Measurements from ENCODE around the gene KRTAP10-12.
"Not testable (repeated sequence)": the region's sequence is repeated elsewhere in the genome, so short reads cannot be mapped to it uniquely, and the experiment has no call there.

Gene KRTAP10-12

GRCh38 chr21:44666401-44667320 is 30.3 kb upstream of the KRTAP10-12 start, which contains the start of gene KRTAP12-2:
TSS of gene KRTAP12-2 (minus strand) at chr21:44666927. CDS start at chr21:44666886, 41 bp downstream.
- no peak for DNase-seq (ENCODE audit: low read depth)
- H3K4me3 ChIP-seq (ENCODE audit: low read depth, low read length) = no peak within 1 kb of the TSS

GRCh38 chr21:44667612-44668011 is 29.4 kb upstream of the KRTAP10-12 start:
- no peak overlapping the region for H3K4me3 ChIP-seq (ENCODE audit: low read depth, low read length)

GRCh38 chr21:44670642-44671432 is 26.1 kb upstream of the KRTAP10-12 start:
- DNase-seq (ENCODE audit: low read depth) = no peak

More at GRCh38 chr21:44667612-44668011, 29.4 kb upstream of the KRTAP10-12 start:
- no peak for DNase-seq (ENCODE audit: low read depth)

GRCh38 chr21:44671911-44672310 is 25.1 kb upstream of the KRTAP10-12 start:
- DNase-seq (ENCODE audit: low read depth) = no peak
- H3K4me3 ChIP-seq (ENCODE audit: low read depth, low read length) = no peak overlapping the region

More at GRCh38 chr21:44670642-44671432, 26.1 kb upstream of the KRTAP10-12 start:
- no peak overlapping the region for H3K4me3 ChIP-seq (ENCODE audit: low read depth, low read length)

- H3K4me3 ChIP-seq (ENCODE audit: low read depth, low read length) = no peak overlapping the region
- no peak for DNase-seq (ENCODE audit: low read depth)
Observed at GRCh38 chr21:44677881-44678280, 19.1 kb upstream of the KRTAP10-12 start.

- DNase-seq (ENCODE audit: low read depth) = no peak
- no peak overlapping the region for H3K4me3 ChIP-seq (ENCODE audit: low read depth, low read length)
Observed at GRCh38 chr21:44681152-44681551, 15.8 kb upstream of the KRTAP10-12 start.

- no peak within 1 kb of the TSS for H3K4me3 ChIP-seq (ENCODE audit: low read depth, low read length)
- DNase-seq (ENCODE audit: low read depth) = no peak
Observed at GRCh38 chr21:44681861-44682579, 15.0 kb upstream of the KRTAP10-12 start, which contains the start of gene KRTAP12-1. TSS of gene KRTAP12-1 (minus strand) at chr21:44682163. CDS start at chr21:44682123, 40 bp downstream.

- H3K4me3 ChIP-seq (ENCODE audit: low read depth, low read length) = no peak overlapping the region
- DNase-seq (ENCODE audit: low read depth) = no peak
Observed at GRCh38 chr21:44682580-44683151, 14.3 kb upstream of the KRTAP10-12 start.

- DNase-seq (ENCODE audit: low read depth) = no peak
- H3K4me3 ChIP-seq (ENCODE audit: low read depth, low read length) = no peak overlapping the region
Observed at GRCh38 chr21:44684077-44684476, 12.9 kb upstream of the KRTAP10-12 start.

- H3K4me3 ChIP-seq (ENCODE audit: low read depth, low read length) = no peak overlapping the region
- no peak for DNase-seq (ENCODE audit: low read depth)
Observed at GRCh38 chr21:44684483-44684882, 12.5 kb upstream of the KRTAP10-12 start.

- not testable (repeated sequence) for DNase-seq (ENCODE audit: low read depth); H3K4me3 ChIP-seq (ENCODE audit: low read depth, low read length)
Observed at GRCh38 chr21:44685050-44685449, 11.9 kb upstream of the KRTAP10-12 start.

- H3K4me3 ChIP-seq (ENCODE audit: low read depth, low read length) = no peak overlapping the region
- no peak for DNase-seq (ENCODE audit: low read depth)
Observed at GRCh38 chr21:44686000-44686781, 10.8 kb upstream of the KRTAP10-12 start.

- no peak overlapping the region for H3K4me3 ChIP-seq (ENCODE audit: low read depth, low read length)
- DNase-seq (ENCODE audit: low read depth) = no peak
Observed at GRCh38 chr21:44686843-44687561, 10.0 kb upstream of the KRTAP10-12 start.

GRCh38 chr21:44687671-44688070 is 9.3 kb upstream of the KRTAP10-12 start:
- no peak for DNase-seq (ENCODE audit: low read depth)
- no peak overlapping the region for H3K4me3 ChIP-seq (ENCODE audit: low read depth, low read length)

GRCh38 chr21:44689740-44690139 is 7.2 kb upstream of the KRTAP10-12 start:
- not testable (repeated sequence) for DNase-seq (ENCODE audit: low read depth); H3K4me3 ChIP-seq (ENCODE audit: low read depth, low read length)

- no peak overlapping the region for H3K4me3 ChIP-seq (ENCODE audit: low read depth, low read length)
- DNase-seq (ENCODE audit: low read depth) = no peak
Observed at GRCh38 chr21:44691686-44692085, 5.3 kb upstream of the KRTAP10-12 start.

- no peak overlapping the region for H3K4me3 ChIP-seq (ENCODE audit: low read depth, low read length)
- no peak for DNase-seq (ENCODE audit: low read depth)
Observed at GRCh38 chr21:44692798-44693512, 4.0 kb upstream of the KRTAP10-12 start.

Data from skeletal muscle cell (primary cell).